ENCODE results near the gene FAM210A.
"Not testable (repeated sequence)": the region's sequence is repeated elsewhere in the genome, so short reads cannot be mapped to it uniquely, and the experiment has no call there.

Gene FAM210A

GRCh38 chr18:13726232-13726971, at the start of gene FAM210A, which contains the start of gene RNMT:
TSS of gene FAM210A (minus strand) at chr18:13726558. CDS start at chr18:13682077, 44,481 bp downstream.
TSS of gene RNMT (plus strand) at chr18:13726673. CDS start at chr18:13731518, 4,845 bp downstream.
- peak; percentile 96 for DNase-seq (ENCODE audit: low read depth)

- no peak for DNase-seq (ENCODE audit: low read depth)
Measured at GRCh38 chr18:13775058-13775457, 48.7 kb upstream of the FAM210A start.

GRCh38 chr18:13762690-13763439, 36.5 kb upstream of the FAM210A start:
- no peak for DNase-seq (ENCODE audit: low read depth)

- no peak for DNase-seq (ENCODE audit: low read depth)
Measured at GRCh38 chr18:13760047-13760446, 33.7 kb upstream of the FAM210A start.

GRCh38 chr18:13758622-13759021, 32.3 kb upstream of the FAM210A start:
- no peak for DNase-seq (ENCODE audit: low read depth)

GRCh38 chr18:13756671-13757070, 30.3 kb upstream of the FAM210A start:
- DNase-seq (ENCODE audit: low read depth), result no peak

- no peak for DNase-seq (ENCODE audit: low read depth)
Measured at GRCh38 chr18:13756261-13756660, 29.9 kb upstream of the FAM210A start.

GRCh38 chr18:13751599-13751998, 25.2 kb upstream of the FAM210A start:
- not testable (repeated sequence) for DNase-seq (ENCODE audit: low read depth)

- DNase-seq (ENCODE audit: low read depth), result no peak
Measured at GRCh38 chr18:13746633-13747032, 20.3 kb upstream of the FAM210A start.

GRCh38 chr18:13745696-13746095, 19.3 kb upstream of the FAM210A start:
- DNase-seq (ENCODE audit: low read depth), result no peak

- no peak for DNase-seq (ENCODE audit: low read depth)
Measured at GRCh38 chr18:13735681-13736080, 9.3 kb upstream of the FAM210A start.

GRCh38 chr18:13730481-13730880, 4.1 kb upstream of the FAM210A start:
- no peak for DNase-seq (ENCODE audit: low read depth)

GRCh38 chr18:13726972-13727331, 594 bp upstream of the FAM210A start:
- peak; percentile 53 for DNase-seq (ENCODE audit: low read depth)

- peak; percentile 2 for DNase-seq (ENCODE audit: low read depth)
Measured at GRCh38 chr18:13725566-13726231, 659 bp downstream of the FAM210A start.

- DNase-seq (ENCODE audit: low read depth), result no peak
Measured at GRCh38 chr18:13720847-13721246, 5.5 kb downstream of the FAM210A start.

- no peak for DNase-seq (ENCODE audit: low read depth)
Measured at GRCh38 chr18:13720123-13720522, 6.2 kb downstream of the FAM210A start.

GRCh38 chr18:13716916-13717315, 9.4 kb downstream of the FAM210A start:
- no peak for DNase-seq (ENCODE audit: low read depth)

GRCh38 chr18:13715330-13715729, 11.0 kb downstream of the FAM210A start:
- DNase-seq (ENCODE audit: low read depth), result no peak

- DNase-seq (ENCODE audit: low read depth), result no peak
Measured at GRCh38 chr18:13713455-13714055, 12.8 kb downstream of the FAM210A start.

GRCh38 chr18:13712400-13713131, 13.8 kb downstream of the FAM210A start:
- DNase-seq (ENCODE audit: low read depth), result no peak

GRCh38 chr18:13710414-13710831, 15.9 kb downstream of the FAM210A start:
- no peak for DNase-seq (ENCODE audit: low read depth)

GRCh38 chr18:13703899-13704298, 22.5 kb downstream of the FAM210A start:
- no peak for DNase-seq (ENCODE audit: low read depth)
